Endodermal cell (in vitro differentiated cells): ENCODE measurements around the gene MADD. TPM values are rescaled to one million over a fixed set of nuclear protein-coding genes. Genes with fewer than 3 reads are reported as not detected.

ENCODE experiments used
- DNase-seq: peaks from one replicate; pipeline ENCODE4 v3.0.0-alpha.2; 2017
- H3K27ac ChIP-seq: 2 replicates; pipeline ENCODE4 v1.5.1; 2013; ENCODE audit warnings: mild to moderate bottlenecking, low read depth, low read length, moderate library complexity
- H3K27me3 ChIP-seq: 2 replicates; pipeline ENCODE4 v1.6.1; 2013; ENCODE audit warnings: mild to moderate bottlenecking, low read length, moderate library complexity; ENCODE audit not compliant: insufficient read depth, control insufficient read depth, poor library complexity, severe bottlenecking
- H3K36me3 ChIP-seq: 2 replicates; pipeline ENCODE4 v1.7.0; 2013; ENCODE audit warnings: mild to moderate bottlenecking, low read length, moderate library complexity; ENCODE audit not compliant: control insufficient read depth, insufficient read depth
- H3K4me1 ChIP-seq: one replicate; pipeline ENCODE4 v1.7.0; 2013; ENCODE audit warnings: low read length; ENCODE audit not compliant: control insufficient read depth, insufficient read depth
- H3K4me3 ChIP-seq: 2 replicates; pipeline ENCODE4 v1.5.1; 2013; ENCODE audit warnings: mild to moderate bottlenecking, low read length, moderate library complexity
- H3K9ac ChIP-seq: 2 replicates; pipeline ENCODE4 v1.6.1; 2013; ENCODE audit warnings: mild to moderate bottlenecking, low read length, moderate library complexity; ENCODE audit not compliant: poor library complexity, severe bottlenecking; ENCODE audit errors: extremely low read depth
- H3K9me3 ChIP-seq: 2 replicates; pipeline ENCODE4 v1.6.1; 2013; ENCODE audit warnings: mild to moderate bottlenecking, low read length, moderate library complexity; ENCODE audit not compliant: control insufficient read depth
- H3K27ac Mint-ChIP-seq: 2 replicates; pipeline ENCODE4 v1.8.0; 2020; ENCODE audit warnings: mixed read lengths
- H3K27me3 Mint-ChIP-seq: 2 replicates; pipeline ENCODE4 v1.8.0; 2021; ENCODE audit warnings: mild to moderate bottlenecking, mixed read lengths; ENCODE audit not compliant: insufficient read depth
- H3K36me3 Mint-ChIP-seq: 2 replicates; pipeline ENCODE4 v1.8.0; 2020; ENCODE audit warnings: low read depth, mixed read lengths
- H3K4me1 Mint-ChIP-seq: 2 replicates; pipeline ENCODE4 v1.8.0; 2020; ENCODE audit warnings: mixed read lengths
- H3K4me3 Mint-ChIP-seq: 2 replicates; pipeline ENCODE4 v1.8.0; 2020; ENCODE audit warnings: mild to moderate bottlenecking, moderate library complexity, mixed read lengths
- H3K9me3 Mint-ChIP-seq: 2 replicates; pipeline ENCODE4 v1.8.0; 2020; ENCODE audit warnings: mild to moderate bottlenecking, mixed read lengths
- CTCF ChIP-seq: fragments of 200-600 bp; sonication (generic); conservative IDR thresholded peaks from 2 replicates; pipeline ENCODE4 v1.5.0; 2021; ENCODE audit warnings: antibody characterized with exemption, mild to moderate bottlenecking
- WGBS, 2 experiments: methylation state at CpG; one replicate each; pipeline versions ENCODE4 v1.1.5 to v1.1.7; 2013; ENCODE audit warnings: missing lambda C conversion rate in 2 of 2, mixed read lengths in 1 of 2; ENCODE audit not compliant: insufficient coverage in 1 of 2, insufficient read length in 1 of 2; 5-methylcytosine and 5-hydroxymethylcytosine counted together
- total RNA-seq, 2 donors: library from RNA; stranded (reverse); fragmentation: NEBNext Ultra II Directional in 1 of 2; extraction: Animal tissue kit (Norgen Biotek cat#: 25700) in 1 of 2; gene quantifications; 2 replicates in 1 of 2; 3 replicates in 1 of 2; pipeline ENCODE4 v1.2.1, GENCODE V29; 2021

MADD gene
- total RNA-seq, 2 donors from 2014 or later: 30.2 to 36.0 TPM

DNA sequence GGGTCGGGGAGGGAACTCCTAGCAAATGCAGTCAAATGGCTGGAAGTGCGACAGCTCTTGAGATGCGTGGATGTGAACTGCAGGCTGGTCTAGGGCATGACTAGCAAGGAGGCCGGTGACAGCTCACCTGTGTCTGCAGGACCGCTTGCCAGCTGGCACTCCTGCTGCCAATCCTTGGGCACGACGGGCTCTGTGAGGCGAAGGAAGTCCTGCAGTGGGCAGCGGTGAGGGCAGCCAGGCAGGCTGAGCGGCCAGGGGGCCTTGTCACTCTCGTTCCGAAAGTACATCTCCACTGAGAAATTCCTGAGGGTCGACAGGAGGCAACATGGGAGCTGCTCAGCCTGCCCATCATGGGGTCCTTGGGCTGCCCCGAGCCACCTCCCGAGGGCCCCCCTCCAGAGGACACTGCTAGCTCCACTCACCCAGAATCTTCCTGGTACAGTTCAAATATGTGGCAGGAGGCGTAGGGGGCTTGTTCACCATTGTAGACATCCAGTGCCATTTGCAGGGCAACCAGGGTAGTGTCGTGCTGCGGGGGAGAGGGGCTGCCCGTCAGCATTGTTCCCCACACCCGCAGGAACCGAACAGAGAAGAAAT, 27.2 kb upstream of the MADD start:
- no peak overlapping the region for H3K4me3 Mint-ChIP-seq
- no peak overlapping the region for H3K9ac ChIP-seq
- H3K4me3 ChIP-seq: no peak overlapping the region
- no peaks in the 10 kb centered on the region for H3K9me3 Mint-ChIP-seq
- no peak overlapping the region for H3K27ac ChIP-seq
- DNase-seq: no peak
- no peak for TF ChIP-seq CTCF
- H3K36me3 Mint-ChIP-seq: peaks cover 74% of the 10 kb centered on the region
- WGBS, 2 experiments: 96 to 97% methylated on average over 15 to 21 of the region's 21 CpGs
- no peaks in the 10 kb centered on the region for H3K27me3 ChIP-seq
- no peaks in the 10 kb centered on the region for H3K9me3 ChIP-seq
- no peaks in the 10 kb centered on the region for H3K27me3 Mint-ChIP-seq
- no peak overlapping the region for H3K27ac Mint-ChIP-seq
- peaks cover 1% of the 10 kb centered on the region for H3K4me1 Mint-ChIP-seq
- H3K4me1 ChIP-seq: peaks cover under 1% of the 10 kb centered on the region
- H3K36me3 ChIP-seq: peaks cover 61% of the 10 kb centered on the region

DNA sequence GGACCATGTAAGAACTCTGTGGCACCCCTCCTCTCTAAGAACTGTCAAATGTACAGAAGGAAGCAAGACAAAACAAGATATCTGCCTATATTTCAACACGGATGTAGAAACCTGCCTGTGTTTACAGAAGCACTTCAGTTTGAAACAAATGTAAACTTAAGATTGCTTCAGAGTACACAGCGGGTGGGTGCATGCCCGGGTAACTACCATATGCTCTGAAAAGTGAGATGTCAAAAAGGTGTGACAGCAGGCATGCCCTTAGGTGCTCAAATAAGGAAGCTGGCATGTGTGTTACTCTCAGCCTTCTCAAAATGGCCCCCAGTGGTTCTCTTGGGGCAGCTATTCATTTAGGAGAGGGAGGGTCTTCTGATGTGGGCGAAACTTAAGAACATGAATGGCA, 26.5 kb upstream of the MADD start:
- Mint-ChIP-seq H3K4me3 (no peak overlapping the region), H3K36me3 (peaks cover 69% of the 10 kb centered on the region), H3K9me3 (no peaks in the 10 kb centered on the region), H3K4me1 (peaks cover 6% of the 10 kb centered on the region), H3K27ac (no peak overlapping the region), H3K27me3 (no peaks in the 10 kb centered on the region)
- Histone ChIP-seq H3K4me3 (no peak overlapping the region), H3K27me3 (no peaks in the 10 kb centered on the region), H3K9ac (no peak overlapping the region), H3K4me1 (peaks cover 2% of the 10 kb centered on the region), H3K36me3 (peaks cover 57% of the 10 kb centered on the region), H3K27ac (no peak overlapping the region), H3K9me3 (no peaks in the 10 kb centered on the region)
- no peak for DNase-seq
- 91 to 93% methylated on average over 4 of the region's 4 CpGs for WGBS, 2 experiments
- TF ChIP-seq CTCF: no peak

GRCh38 chr11:47244448-47245350, 25.2 kb upstream of the MADD start:
- no peaks in the 10 kb centered on the region for H3K27me3 ChIP-seq
- H3K36me3 Mint-ChIP-seq: peaks cover 59% of the 10 kb centered on the region

More at GRCh38 chr11:47244448-47245350, 25.2 kb upstream of the MADD start:
- H3K9me3 Mint-ChIP-seq: no peaks in the 10 kb centered on the region
- no peak overlapping the region for H3K4me3 Mint-ChIP-seq
- no peak overlapping the region for H3K27ac ChIP-seq
- peak; percentile 62 for DNase-seq
- H3K9ac ChIP-seq: no peak overlapping the region
- H3K27ac Mint-ChIP-seq: no peak overlapping the region
- 92 to 94% methylated on average over 16 to 23 of the region's 23 CpGs for WGBS, 2 experiments
- peaks cover 50% of the 10 kb centered on the region for H3K36me3 ChIP-seq
- H3K9me3 ChIP-seq: no peaks in the 10 kb centered on the region
- no peaks in the 10 kb centered on the region for H3K27me3 Mint-ChIP-seq
- TF ChIP-seq CTCF: no peak
- H3K4me3 ChIP-seq: no peak overlapping the region
- peaks cover 2% of the 10 kb centered on the region for H3K4me1 ChIP-seq
- H3K4me1 Mint-ChIP-seq: peaks cover 6% of the 10 kb centered on the region
